Uterus (tissue), 4 donors: Measurements from ENCODE around the gene CPLANE1. TPM values are rescaled to one million over a fixed set of nuclear protein-coding genes. Genes with fewer than 3 reads are reported as not detected.

ENCODE experiments used
- DNase-seq, 2 donors: peaks; one replicate each; pipeline ENCODE4 v3.0.0-alpha.2; 2019 to 2020
- H3K27ac ChIP-seq, 2 donors: fragments of 200-600 bp; sonication (generic); 1 replicate in 1 of 2; 2 replicates in 1 of 2; pipeline ENCODE4 v1.5.1; 2016 to 2018
- H3K27me3 ChIP-seq, 2 donors: fragments of 200-600 bp; sonication (generic); one replicate each; pipeline ENCODE4 v1.5.1; 2018 to 2019; ENCODE audit warnings: control low read depth in 1 of 2
- H3K36me3 ChIP-seq, 2 donors: fragments of 200-600 bp; sonication (generic); one replicate each; pipeline ENCODE4 v1.5.1; 2019; ENCODE audit warnings: control low read depth in 1 of 2
- H3K4me1 ChIP-seq, 2 donors: fragments of 200-600 bp; sonication (generic); one replicate each; pipeline ENCODE4 v1.5.1; 2018 to 2019; ENCODE audit warnings: control low read depth in 1 of 2
- H3K4me3 ChIP-seq, 2 donors: fragments of 200-600 bp; sonication (generic); 1 replicate in 1 of 2; 2 replicates in 1 of 2; pipeline ENCODE4 v1.5.1; 2018 to 2019; ENCODE audit warnings: mild to moderate bottlenecking in 1 of 2
- H3K9me3 ChIP-seq, 2 donors: fragments of 200-600 bp; sonication (generic); one replicate each; pipeline ENCODE4 v1.5.1; 2019; ENCODE audit warnings: control low read depth in 1 of 2
- CTCF ChIP-seq, 4 experiments: fragments of 200-600 bp in 2 of 4; fragments of 450-650 bp in 2 of 4; sonication (generic) in 2 of 4; IDR thresholded peaks; one replicate each; pipeline ENCODE4 v1.5.1; 2016 to 2019; ENCODE audit warnings: antibody characterized with exemption in 4 of 4, mild to moderate bottlenecking in 2 of 4, moderate library complexity in 1 of 4
- POLR2A ChIP-seq, 2 donors: fragments of 450-650 bp; IDR thresholded peaks; one replicate each; pipeline ENCODE4 v1.6.1; 2016; ENCODE audit warnings: antibody characterized with exemption in 2 of 2, mild to moderate bottlenecking in 1 of 2, moderate library complexity in 1 of 2
- intact Hi-C: fragments of 100-400 bp; cut with DNase I; formaldehyde crosslinking; loops from one replicate; pipeline ENCODE4 v1.15.1; 2023; ENCODE audit warnings: low total_unique reads
- total RNA-seq, 4 donors: library from RNA; depleted of rRNA in 3 of 4; stranded (reverse); fragments of >200 nt in 3 of 4; gene quantifications; one replicate each; pipeline versions ENCODE4 v1.1.0 to v1.2.4, GENCODE V29; 2014 to 2023
- donor health status: DM: yes; HTN: yes; CAD: no.

The CPLANE1 gene
- total RNA-seq, 4 donors from 2014 or later, result 22.4 to 68.2 (median 35.9) TPM

DNA sequence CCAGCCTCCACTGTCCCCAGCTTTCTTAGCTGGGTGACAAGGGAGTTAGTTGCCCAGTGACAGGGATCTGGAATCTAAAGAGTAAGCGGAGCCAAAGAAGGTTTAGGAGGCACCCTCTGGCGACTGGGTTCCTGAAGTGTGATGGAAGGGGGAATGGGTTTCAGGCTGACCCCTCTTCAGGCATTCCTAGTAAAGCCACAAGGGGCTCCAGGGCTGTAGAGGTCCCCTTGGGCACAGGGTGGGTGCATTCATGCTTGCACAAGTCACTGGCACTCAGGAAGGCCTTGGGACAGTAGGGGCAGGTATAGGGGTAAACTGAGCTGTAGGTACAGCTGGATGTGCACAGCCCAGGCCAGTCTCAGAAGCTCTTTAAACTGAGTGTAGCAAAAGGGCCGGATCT lies 74.2 kb downstream of the CPLANE1 start:
- Histone ChIP-seq H3K27me3 (no peaks in the 10 kb centered on the region), H3K9me3 (no peaks in the 10 kb centered on the region), H3K27ac (no peak overlapping the region), H3K4me3 (no peak overlapping the region), H3K4me1 (no peaks in the 10 kb centered on the region), H3K36me3 (no peaks in the 10 kb centered on the region)
- TF ChIP-seq CTCF (IDR thresholded peaks at IDR 0.05), result no peak
- no peak for TF ChIP-seq POLR2A (IDR thresholded peaks at IDR 0.05)
- no peak for DNase-seq
- intact Hi-C loops, result no loop called here

- Histone ChIP-seq H3K4me3 (no peak overlapping the region), H3K9me3 (no peaks in the 10 kb centered on the region), H3K36me3 (no peaks in the 10 kb centered on the region), H3K27ac (no peak overlapping the region), H3K4me1 (no peaks in the 10 kb centered on the region), H3K27me3 (no peaks in the 10 kb centered on the region)
- TF ChIP-seq POLR2A (IDR thresholded peaks at IDR 0.05) (no peak), CTCF (IDR thresholded peaks at IDR 0.05) (no peak)
- DNase-seq, result no peak
- intact Hi-C loops, result no loop called here
These were observed 76.2 kb downstream of the CPLANE1 start for GRCh38 chr5:37172957-37173356.

DNA sequence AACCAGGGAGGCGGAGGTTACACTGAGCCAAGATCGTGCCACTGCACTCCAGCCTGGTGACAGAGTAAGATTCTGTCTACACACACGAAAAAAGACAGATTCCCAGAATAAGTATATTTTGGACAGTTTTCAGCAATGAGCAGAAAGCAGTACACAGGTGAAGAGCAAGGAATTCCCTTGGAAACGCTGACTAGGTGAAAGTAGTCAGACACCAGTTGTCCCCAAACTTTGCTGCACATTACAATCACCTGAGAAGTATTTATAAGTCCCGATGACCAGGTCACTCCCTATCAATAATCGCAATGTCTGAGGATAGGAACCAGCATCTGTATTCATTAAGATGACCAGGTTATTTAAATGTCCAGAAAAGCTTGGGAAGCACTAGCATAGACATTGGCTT lies 78.3 kb downstream of the CPLANE1 start:
- Histone ChIP-seq H3K36me3 (no peaks in the 10 kb centered on the region), H3K4me1 (no peaks in the 10 kb centered on the region), H3K27me3 (no peaks in the 10 kb centered on the region), H3K4me3 (no peak overlapping the region), H3K9me3 (no peaks in the 10 kb centered on the region), H3K27ac (no peak overlapping the region)
- TF ChIP-seq CTCF (IDR thresholded peaks at IDR 0.05) (no peak), POLR2A (IDR thresholded peaks at IDR 0.05) (no peak)
- intact Hi-C loops, result no loop called here
- DNase-seq, result no peak

GRCh38 chr5:37166197-37166596 lies 83.0 kb downstream of the CPLANE1 start:
- DNase-seq, result no peak
- intact Hi-C loops, result no loop called here
- no peaks in the 10 kb centered on the region for H3K9me3 ChIP-seq
- H3K4me3 ChIP-seq, result no peak overlapping the region
- H3K4me1 ChIP-seq, result no peaks in the 10 kb centered on the region
- H3K27ac ChIP-seq, result no peak overlapping the region
- no peaks in the 10 kb centered on the region for H3K27me3 ChIP-seq
- TF ChIP-seq CTCF (IDR thresholded peaks at IDR 0.05), result no peak
- TF ChIP-seq POLR2A (IDR thresholded peaks at IDR 0.05), result no peak
- H3K36me3 ChIP-seq, result no peaks in the 10 kb centered on the region

DNA sequence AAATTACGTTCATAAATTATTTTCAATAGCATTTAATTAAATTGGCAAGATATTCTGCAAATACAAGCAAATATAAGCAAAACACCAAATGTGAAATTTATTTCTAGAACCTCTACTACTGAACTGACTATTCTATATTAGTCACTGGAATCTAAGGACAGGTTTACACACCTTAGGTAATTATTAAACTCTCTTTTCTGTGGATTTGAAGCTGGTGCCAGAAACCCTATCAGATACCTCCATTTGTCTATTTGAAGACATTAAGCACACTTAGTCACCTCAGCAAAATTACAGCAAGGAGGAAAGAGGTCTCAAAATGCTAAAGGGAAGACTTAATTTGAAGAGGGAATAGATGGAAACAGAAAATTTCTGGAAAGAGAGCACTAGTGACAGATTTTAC lies 83.4 kb downstream of the CPLANE1 start:
- no peak overlapping the region for H3K4me3 ChIP-seq
- no peaks in the 10 kb centered on the region for H3K36me3 ChIP-seq
- DNase-seq, result no peak
- no peaks in the 10 kb centered on the region for H3K9me3 ChIP-seq
- intact Hi-C loops, result no loop called here
- no peak for TF ChIP-seq CTCF (IDR thresholded peaks at IDR 0.05)
- no peak for TF ChIP-seq POLR2A (IDR thresholded peaks at IDR 0.05)
- H3K27ac ChIP-seq, result no peak overlapping the region
- no peaks in the 10 kb centered on the region for H3K4me1 ChIP-seq
- H3K27me3 ChIP-seq, result no peaks in the 10 kb centered on the region
